Fibroblast of pulmonary artery (primary cell): ENCODE results near the gene ABCC3.
A peak's percentile ranks its signal among the peaks of the same experiment; 100 is the strongest.
"Not testable (repeated sequence)": the region's sequence is repeated elsewhere in the genome, so short reads cannot be mapped to it uniquely, and the experiment has no call there.

ENCODE experiments used
- DNase-seq: peaks from one replicate; pipeline ENCODE4 v3.0.0-alpha.2; 2010; ENCODE audit warnings: low read depth
- H3K4me3 ChIP-seq: replicated peaks from 2 replicates; pipeline ENCODE4 v1.5.1; 2011; ENCODE audit warnings: low read depth, mild to moderate bottlenecking, control low read depth, low read length, moderate library complexity
- CTCF ChIP-seq: IDR thresholded peaks from 2 replicates; pipeline ENCODE4 v1.5.1; 2011; ENCODE audit warnings: mild to moderate bottlenecking, control low read depth, low read length, inconsistent platforms; ENCODE audit errors: missing control alignments

Gene ABCC3

GRCh38 chr17:50697062-50697461, 62.4 kb downstream of the ABCC3 start:
- H3K4me3 ChIP-seq: no peak overlapping the region
- no peak for TF ChIP-seq CTCF
- no peak for DNase-seq

GRCh38 chr17:50697663-50698272, 63.1 kb downstream of the ABCC3 start:
- no peak for DNase-seq

GRCh38 chr17:50699410-50699809, 64.7 kb downstream of the ABCC3 start:
- TF ChIP-seq CTCF: no peak
- no peak overlapping the region for H3K4me3 ChIP-seq
- no peak for DNase-seq

More at GRCh38 chr17:50697663-50698272, 63.1 kb downstream of the ABCC3 start:
- no peak for TF ChIP-seq CTCF
- no peak overlapping the region for H3K4me3 ChIP-seq

- no peak for DNase-seq
- H3K4me3 ChIP-seq: no peak overlapping the region
- TF ChIP-seq CTCF: no peak
Observed at GRCh38 chr17:50703162-50703561, 68.5 kb downstream of the ABCC3 start.

- peak; percentile 93 for DNase-seq
- peak within 1 kb of the TSS; percentile 80 for H3K4me3 ChIP-seq
- TF ChIP-seq CTCF: no peak
Observed at GRCh38 chr17:50707289-50708049, 72.8 kb downstream of the ABCC3 start, which contains the start of gene ANKRD40. ANKRD40 (minus strand) TSS chr17:50707914; CDS start chr17:50707654, 260 bp downstream.

GRCh38 chr17:50708050-50709000, 73.6 kb downstream of the ABCC3 start:
- no peak for DNase-seq
- no peak for TF ChIP-seq CTCF
- H3K4me3 ChIP-seq: peak overlapping the region; percentile 80

- not testable (repeated sequence) for DNase-seq, H3K4me3 ChIP-seq
Observed at GRCh38 chr17:50709053-50709452, 74.4 kb downstream of the ABCC3 start.
